GM10248 (cell line): ENCODE measurements around the gene TLE4.

ENCODE experiments used
- CTCF ChIA-PET: fragments of 300-600 bp; sonication (Branson Sonifier 250); formaldehyde crosslinking; extraction: SDS; loops from one replicate; lab custom pipeline; 2021; ENCODE audit warnings: antibody characterized with exemption; lab: Yijun Ruan, JAX
- POLR2A ChIA-PET: fragments of 350-650 bp; sonication (Branson Sonifier 250); formaldehyde crosslinking; extraction: SDS; loops from one replicate; lab custom pipeline; 2020; ENCODE audit warnings: antibody characterized with exemption; lab: Yijun Ruan, JAX
- DNase-seq: peaks from one replicate; pipeline ENCODE4 v3.0.0; 2012; ENCODE audit errors: extremely low spot score
- TF ChIP-seq, protein P1 (sequence below): IDR thresholded peaks from 2 replicates; pipeline ENCODE4 v1.5.1; 2012; ENCODE audit warnings: mild to moderate bottlenecking, low read depth; ENCODE audit errors: extremely low read depth, missing control alignments, control extremely low read depth

TLE4 gene

DNA sequence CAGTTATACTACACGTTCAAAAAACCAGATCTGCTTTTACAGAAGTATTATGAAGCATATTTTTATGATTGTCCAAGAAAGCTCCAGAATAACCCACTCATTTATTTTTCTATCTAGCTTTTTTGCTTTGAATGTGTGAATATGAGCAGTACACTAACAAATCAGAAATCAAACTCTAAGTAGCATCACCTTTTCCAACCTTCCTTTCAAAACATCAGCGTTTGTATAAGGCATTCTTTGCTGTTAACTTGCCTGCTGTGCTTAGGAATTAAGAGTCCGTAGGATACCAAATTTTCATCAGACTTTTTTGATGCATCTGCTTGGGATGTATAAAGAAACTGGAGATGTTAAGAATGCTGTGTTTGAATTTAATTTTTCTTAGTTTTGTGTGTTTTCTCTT, 3.8 kb downstream of the TLE4 start:
- TF ChIP-seq, protein P1, sequence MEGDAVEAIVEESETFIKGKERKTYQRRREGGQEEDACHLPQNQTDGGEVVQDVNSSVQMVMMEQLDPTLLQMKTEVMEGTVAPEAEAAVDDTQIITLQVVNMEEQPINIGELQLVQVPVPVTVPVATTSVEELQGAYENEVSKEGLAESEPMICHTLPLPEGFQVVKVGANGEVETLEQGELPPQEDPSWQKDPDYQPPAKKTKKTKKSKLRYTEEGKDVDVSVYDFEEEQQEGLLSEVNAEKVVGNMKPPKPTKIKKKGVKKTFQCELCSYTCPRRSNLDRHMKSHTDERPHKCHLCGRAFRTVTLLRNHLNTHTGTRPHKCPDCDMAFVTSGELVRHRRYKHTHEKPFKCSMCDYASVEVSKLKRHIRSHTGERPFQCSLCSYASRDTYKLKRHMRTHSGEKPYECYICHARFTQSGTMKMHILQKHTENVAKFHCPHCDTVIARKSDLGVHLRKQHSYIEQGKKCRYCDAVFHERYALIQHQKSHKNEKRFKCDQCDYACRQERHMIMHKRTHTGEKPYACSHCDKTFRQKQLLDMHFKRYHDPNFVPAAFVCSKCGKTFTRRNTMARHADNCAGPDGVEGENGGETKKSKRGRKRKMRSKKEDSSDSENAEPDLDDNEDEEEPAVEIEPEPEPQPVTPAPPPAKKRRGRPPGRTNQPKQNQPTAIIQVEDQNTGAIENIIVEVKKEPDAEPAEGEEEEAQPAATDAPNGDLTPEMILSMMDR: no peak
- DNase-seq: no peak
- ChIA-PET CTCF (no interaction called here), POLR2A (no interaction called here)

DNA sequence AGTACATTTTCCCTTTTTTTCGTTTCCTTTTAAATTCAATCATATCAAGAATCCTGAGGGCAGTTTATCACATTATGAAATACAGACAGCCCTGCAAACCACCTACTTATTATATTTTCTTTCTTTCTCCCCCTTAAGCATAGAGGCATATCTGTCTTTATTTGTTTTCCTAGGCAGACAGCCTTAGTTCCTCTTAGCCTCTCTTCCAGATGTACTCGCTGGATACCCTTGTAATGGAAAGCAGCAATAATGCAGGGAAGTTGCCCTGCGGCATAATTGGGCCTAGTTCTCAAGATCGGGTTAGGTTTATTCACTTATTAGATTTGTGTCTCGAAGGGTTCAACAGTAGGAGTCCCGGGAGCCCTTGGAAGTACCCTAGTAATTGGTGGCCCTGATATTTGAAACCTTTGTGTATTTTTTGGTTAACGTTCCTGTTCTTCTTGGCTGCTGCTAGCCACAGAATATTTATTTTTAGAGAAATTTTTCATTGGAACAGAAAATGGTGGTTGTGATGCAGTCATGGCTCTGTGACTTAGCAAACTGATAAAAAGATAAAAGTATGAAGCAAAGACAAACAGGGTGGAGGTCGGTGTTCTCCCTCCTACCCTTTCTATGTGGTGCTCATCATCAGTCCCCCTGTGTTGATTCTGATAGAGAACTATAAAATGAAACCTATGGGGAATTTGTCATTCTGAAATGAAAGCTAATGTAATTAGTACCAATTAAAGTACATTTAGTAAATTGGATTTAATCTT, 6.4 kb downstream of the TLE4 start:
- CTCF ChIA-PET: no interaction called here
- DNase-seq: no peak
- TF ChIP-seq, protein P1: no peak
- POLR2A ChIA-PET: no interaction called here

DNA sequence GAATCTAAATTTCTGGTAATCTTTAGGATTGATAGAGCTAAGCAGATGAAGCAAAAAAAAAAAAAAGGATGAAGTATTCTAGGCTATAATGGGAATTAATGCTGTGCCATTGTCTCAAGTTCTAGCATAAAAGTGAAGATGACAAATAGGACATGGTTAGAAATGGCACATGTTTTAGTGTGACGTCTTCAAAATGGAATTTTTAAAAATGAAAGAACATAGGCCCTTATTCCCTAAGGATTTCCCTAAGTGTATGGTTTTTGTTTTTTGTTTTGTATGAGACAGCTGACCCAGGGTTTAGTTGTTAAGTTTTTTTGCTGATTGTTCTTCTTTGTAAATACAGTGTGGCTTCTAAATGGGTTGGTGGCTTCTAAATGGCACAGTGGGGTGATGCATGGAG, 7.1 kb downstream of the TLE4 start:
- ChIA-PET CTCF (no interaction called here), POLR2A (interaction anchor here (0.6 kb wide), 1 partner anchor 39 kb away, joined by 5 read pairs; no protein-coding TSS in a partner anchor)
- DNase-seq: no peak
- TF ChIP-seq, protein P1: no peak

DNA sequence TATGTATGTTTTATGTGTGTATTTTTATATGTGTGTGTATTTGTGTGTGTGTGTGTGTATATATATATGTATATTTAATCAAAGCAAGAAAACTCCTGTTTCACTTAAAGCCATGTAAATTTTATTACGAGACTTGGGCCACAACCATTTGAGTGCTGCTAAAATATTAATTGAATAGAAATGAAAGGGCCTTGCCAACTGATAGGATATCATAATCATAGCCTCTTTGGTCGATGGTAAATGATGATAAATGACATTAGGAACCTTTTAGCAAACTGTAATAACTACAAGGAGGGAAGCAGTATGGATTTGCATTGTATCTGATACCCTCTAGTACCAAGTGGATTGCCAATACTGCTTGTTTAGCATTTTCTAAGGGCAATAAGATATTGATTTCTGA, 7.9 kb downstream of the TLE4 start:
- ChIA-PET CTCF (no interaction called here), POLR2A (no interaction called here)
- TF ChIP-seq, protein P1: no peak
- DNase-seq: no peak

DNA sequence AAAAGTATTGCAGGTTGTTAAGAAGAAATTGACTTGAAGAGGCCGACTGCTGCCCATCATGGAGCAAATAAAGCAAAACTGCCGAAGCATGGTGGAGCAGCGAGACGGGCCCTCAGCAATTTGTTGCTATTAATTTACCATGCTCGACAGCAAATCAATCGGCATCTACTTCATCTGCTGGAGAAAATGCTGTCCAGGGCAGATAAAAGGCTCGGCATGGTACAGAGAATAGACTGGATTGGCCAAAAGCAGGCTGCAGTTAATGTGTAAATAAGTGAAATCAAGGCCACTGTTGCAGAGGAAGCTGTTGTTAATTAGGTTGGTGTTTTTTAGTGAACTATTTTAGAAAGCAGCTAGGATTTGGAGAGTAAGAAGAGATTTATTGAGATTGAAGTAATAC, 8.3 kb downstream of the TLE4 start:
- no peak for DNase-seq
- TF ChIP-seq, protein P1: no peak
- CTCF ChIA-PET: no interaction called here
- POLR2A ChIA-PET: no interaction called here

DNA sequence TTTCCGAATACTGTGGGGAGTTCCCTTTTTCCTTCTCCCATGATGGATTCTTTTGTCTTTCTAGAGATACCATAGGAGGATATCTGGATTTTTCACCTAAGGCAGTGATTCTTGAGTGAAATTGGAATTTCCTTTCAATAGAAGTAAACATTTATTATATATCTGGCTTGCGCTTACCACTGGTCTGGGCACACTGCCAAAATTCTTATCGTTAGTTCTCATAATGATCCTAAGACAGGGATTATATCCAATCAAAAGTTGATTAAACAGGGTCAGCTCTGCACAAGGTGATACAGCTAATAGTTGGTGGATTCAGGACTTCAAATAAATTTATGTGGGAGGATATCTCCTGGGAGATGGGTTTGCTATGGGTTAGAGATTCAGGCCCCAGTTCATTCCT, 9.6 kb downstream of the TLE4 start:
- no peak for DNase-seq
- TF ChIP-seq, protein P1: no peak
- ChIA-PET CTCF (interaction anchor here (2.5 kb wide), 1 partner anchor 10 kb away, joined by 6 read pairs; the partner anchor contains the start of gene TLE4), POLR2A (no interaction called here)
